Naive thymus-derived CD4-positive, alpha-beta T cell (primary cell): Measurements from ENCODE around the gene REM2. TPM values are rescaled to one million over a fixed set of nuclear protein-coding genes. Genes with fewer than 3 reads are reported as not detected.

Experiments
- ATAC-seq: fragments of 150-1000 bp; cut with Tn5 transposase; 2 replicates; pipeline ENCODE4 v1.10.0; 2021; ENCODE audit warnings: mild to moderate bottlenecking, moderate library complexity
- CTCF ChIA-PET: fragments of 350-600 bp; sonication (Branson Sonifier 250); formaldehyde crosslinking; loops from one replicate; lab custom pipeline; 2021; ENCODE audit warnings: antibody characterized with exemption; lab: Charles Lee
- POLR2A ChIA-PET: fragments of 350-600 bp; sonication (Branson Sonifier 250); formaldehyde crosslinking; loops from one replicate; lab custom pipeline; 2021; ENCODE audit warnings: antibody characterized with exemption, inconsistent platforms; lab: Charles Lee
- DNase-seq, 9 donors: peaks; one replicate each; pipeline versions ENCODE4 v3.0.0 to v3.0.0-alpha.2; 2020 to 2022; ENCODE audit warnings: mixed read lengths in 1 of 9
- H3K27ac ChIP-seq: one replicate; pipeline ENCODE4 v1.7.0; 2013; ENCODE audit warnings: mild to moderate bottlenecking, low read depth, low read length, moderate library complexity
- H3K27me3 ChIP-seq, 2 donors: one replicate each; pipeline ENCODE4 v1.7.0; 2013; ENCODE audit warnings: low read length in 2 of 2, mild to moderate bottlenecking in 2 of 2, moderate library complexity in 2 of 2; ENCODE audit not compliant: control insufficient read depth in 2 of 2, insufficient read depth in 2 of 2
- H3K36me3 ChIP-seq, 3 experiments: 1 replicate in 2 of 3; 2 replicates in 1 of 3; pipeline ENCODE4 v1.7.0; 2013; ENCODE audit warnings: low read length in 3 of 3, mild to moderate bottlenecking in 3 of 3, moderate library complexity in 1 of 3; ENCODE audit not compliant: insufficient read depth in 3 of 3, control insufficient read depth in 2 of 3
- H3K4me1 ChIP-seq, 2 donors: one replicate each; pipeline ENCODE4 v1.7.0; 2013; ENCODE audit warnings: low read length in 2 of 2, mild to moderate bottlenecking in 2 of 2, moderate library complexity in 1 of 2; ENCODE audit not compliant: control insufficient read depth in 2 of 2, insufficient read depth in 2 of 2
- H3K4me3 ChIP-seq: 2 replicates; pipeline ENCODE4 v1.7.0; 2013; ENCODE audit warnings: mild to moderate bottlenecking, low read length
- H3K9me3 ChIP-seq, 3 experiments: 1 replicate in 2 of 3; 2 replicates in 1 of 3; pipeline ENCODE4 v1.7.0; 2013; ENCODE audit warnings: low read length in 3 of 3; ENCODE audit not compliant: control insufficient read depth in 2 of 3
- H3K27ac Mint-ChIP-seq, 9 donors: one replicate each; pipeline ENCODE4 v1.8.0; 2020 to 2022; ENCODE audit warnings: mixed read lengths in 9 of 9, mild to moderate bottlenecking in 8 of 9, moderate library complexity in 5 of 9, inconsistent platforms in 2 of 9
- H3K27me3 Mint-ChIP-seq, 5 donors: one replicate each; pipeline ENCODE4 v1.8.0; 2021 to 2022; ENCODE audit warnings: mixed read lengths in 5 of 5, mild to moderate bottlenecking in 1 of 5
- H3K36me3 Mint-ChIP-seq, 5 donors: one replicate each; pipeline ENCODE4 v1.8.0; 2020 to 2022; ENCODE audit warnings: mixed read lengths in 5 of 5, mild to moderate bottlenecking in 3 of 5, inconsistent platforms in 1 of 5
- H3K4me1 Mint-ChIP-seq, 7 donors: one replicate each; pipeline ENCODE4 v1.8.0; 2020 to 2022; ENCODE audit warnings: mixed read lengths in 7 of 7, mild to moderate bottlenecking in 3 of 7, inconsistent platforms in 1 of 7
- H3K4me3 Mint-ChIP-seq, 10 donors: one replicate each; pipeline ENCODE4 v1.8.0; 2020 to 2022; ENCODE audit warnings: mild to moderate bottlenecking in 10 of 10, mixed read lengths in 10 of 10, moderate library complexity in 6 of 10, inconsistent platforms in 2 of 10
- H3K9me3 Mint-ChIP-seq, 11 donors: one replicate each; pipeline ENCODE4 v1.8.0; 2020 to 2022; ENCODE audit warnings: mixed read lengths in 11 of 11, mild to moderate bottlenecking in 4 of 11, inconsistent platforms in 1 of 11, moderate library complexity in 1 of 11
- intact Hi-C, 2 donors: fragments of 100-400 bp; cut with micrococcal nuclease; formaldehyde crosslinking; loops; one replicate each; pipeline ENCODE4 v1.15.1; 2023
- polyA plus RNA-seq, 2 donors: library from polyadenylated mRNA; unstranded; fragments of 300-500 nt; fragmentation: Illumina TruSeq; gene quantifications; one replicate each; pipeline ENCODE4 v1.2.3, GENCODE V29; 2021
- total RNA-seq, 6 experiments: library from RNA in 5 of 6; stranded (reverse) in 5 of 6; gene quantifications; 1 replicate in 5 of 6; 2 replicates in 1 of 6; pipeline ENCODE4 v1.2.3 and lab custom pipeline; 2021 to 2026

REM2 gene
- total and polyA plus RNA-seq, 7 experiments from 2014 or later: 0.58 to 8.6 (median 3.9) TPM

DNA sequence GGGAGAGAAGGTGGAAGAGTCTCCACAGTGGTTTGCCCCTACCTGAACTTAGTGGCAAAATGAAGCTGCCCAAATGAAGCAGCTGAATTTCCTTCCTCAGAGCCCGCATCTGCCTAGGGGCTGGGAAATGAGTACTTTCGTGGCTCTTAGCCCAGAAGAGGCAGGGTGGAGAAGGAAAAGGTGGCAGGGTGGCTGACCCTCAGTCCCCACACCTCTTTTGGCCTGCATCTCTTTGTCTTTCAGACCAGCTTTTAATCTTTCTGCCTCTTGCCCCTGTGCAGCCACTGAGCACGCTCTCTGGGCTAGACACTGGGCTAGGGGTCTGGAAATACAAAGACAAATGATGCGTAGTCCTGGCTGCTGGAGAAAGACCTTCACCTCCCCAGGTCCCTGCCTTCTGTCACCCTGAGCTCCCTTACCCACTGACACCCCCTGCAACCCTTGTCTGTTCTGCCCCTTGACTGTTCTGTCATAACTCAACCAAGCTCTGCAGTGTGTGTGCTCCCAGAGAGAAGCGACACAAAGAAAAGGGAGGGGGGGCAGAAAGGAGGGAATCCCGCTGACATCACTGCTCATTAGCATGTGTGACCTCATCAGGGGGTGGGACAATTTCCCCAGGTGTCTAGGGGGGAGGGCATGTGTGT lies 371 bp upstream of the REM2 start:
- H3K27me3 Mint-ChIP-seq: peaks cover 0 to 21% (median 0%) of the 10 kb centered on the region in 5 donors
- peak overlapping the region in 3 of 10 donors; percentile 18 to 44 (median 36) for H3K4me3 Mint-ChIP-seq
- Histone ChIP-seq H3K9me3 (no peaks in the 10 kb centered on the region), H3K4me3 (no peak overlapping the region), H3K27ac (peak overlapping the region; percentile 58), H3K27me3 (no peaks in the 10 kb centered on the region), H3K4me1 (peaks cover 12 to 29% of the 10 kb centered on the region in 2 donors), H3K36me3 (peaks cover 1 to 21% (median 4%) of the 10 kb centered on the region in 3 experiments)
- DNase-seq (peak in 5 of 9 donors; percentile 12 to 82 (median 37)), ATAC-seq (peak; percentile 32)
- intact Hi-C loops: no loop called here
- ChIA-PET CTCF (interaction anchor here (0.8 to 8.0 kb wide), 6 partner anchors 10 to 30 kb away, joined by 3 to 75 read pairs (median 3); partner anchors contain the start of gene LRP10), POLR2A (interaction anchor here (0.7 to 10.6 kb wide), 14 partner anchors 10 to 1618 kb away, joined by 3 to 145 read pairs (median 4); partner anchors contain the start of genes LRP10, PRMT5 and RBM23)
- H3K9me3 Mint-ChIP-seq: no peaks in the 10 kb centered on the region
- peaks cover 20 to 60% (median 53%) of the 10 kb centered on the region in 7 donors for H3K4me1 Mint-ChIP-seq
- peaks cover 5 to 16% (median 9%) of the 10 kb centered on the region in 5 donors for H3K36me3 Mint-ChIP-seq
- peak overlapping the region in 8 of 9 donors; percentile 53 to 87 (median 66) for H3K27ac Mint-ChIP-seq

DNA sequence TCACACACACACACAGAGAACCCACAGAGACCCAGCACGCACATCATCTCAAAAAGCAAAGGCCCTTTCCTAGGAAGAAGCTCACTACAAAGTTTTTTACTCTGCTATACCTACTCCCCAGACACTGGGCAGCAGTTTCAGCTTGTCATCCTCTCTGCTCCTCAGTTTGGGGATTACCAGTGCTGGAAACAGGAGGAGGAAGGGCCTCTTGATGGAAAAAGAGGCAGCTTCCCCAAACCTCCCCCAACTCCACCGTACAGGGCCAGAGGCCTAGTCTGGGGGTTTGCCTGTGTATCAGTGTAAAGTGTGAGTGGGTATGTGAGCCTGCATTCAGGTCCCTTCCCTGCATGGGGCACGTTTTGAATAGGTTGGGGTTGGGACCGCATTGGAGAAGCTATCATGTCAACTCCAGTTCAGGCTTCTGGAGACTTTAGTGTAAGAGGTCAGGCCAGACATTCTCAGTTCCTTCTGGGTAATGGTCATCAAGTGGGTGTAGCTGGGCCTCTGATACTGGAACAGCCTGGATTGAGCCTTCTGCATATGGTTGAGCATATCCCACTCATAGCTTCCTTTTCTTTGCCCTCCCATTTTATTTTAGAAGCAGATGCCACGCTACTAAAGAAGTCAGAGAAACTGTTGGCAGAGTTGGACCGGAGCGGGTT lies 1.2 kb downstream of the REM2 start:
- Histone ChIP-seq H3K27ac (no peak overlapping the region), H3K4me3 (no peak overlapping the region), H3K9me3 (no peaks in the 10 kb centered on the region), H3K36me3 (peaks cover 0 to 5% (median 0%) of the 10 kb centered on the region in 3 experiments), H3K27me3 (no peaks in the 10 kb centered on the region), H3K4me1 (peaks cover 19 to 42% of the 10 kb centered on the region in 2 donors)
- H3K27me3 Mint-ChIP-seq: peaks cover 0 to 21% (median 0%) of the 10 kb centered on the region in 5 donors
- ChIA-PET CTCF (interaction anchor here (1.2 to 8.0 kb wide), 4 partner anchors 11 to 31 kb away, joined by 3 to 75 read pairs (median 6); partner anchors contain the start of gene LRP10), POLR2A (interaction anchor here (1.0 to 10.6 kb wide), 6 partner anchors 11 to 72 kb away, joined by 3 to 145 read pairs (median 6); partner anchors contain the start of genes HAUS4, LRP10, PRMT5 and RBM23)
- no peaks in the 10 kb centered on the region for H3K9me3 Mint-ChIP-seq
- H3K27ac Mint-ChIP-seq: peak overlapping the region; percentile 47 to 96 (median 73)
- peaks cover 0 to 5% (median 4%) of the 10 kb centered on the region in 5 donors for H3K36me3 Mint-ChIP-seq
- DNase-seq: no peak
- H3K4me3 Mint-ChIP-seq: peak overlapping the region in 1 of 10 donors; percentile 9
- no peak for ATAC-seq
- H3K4me1 Mint-ChIP-seq: peaks cover 30 to 69% (median 65%) of the 10 kb centered on the region in 7 donors
- intact Hi-C loops: no loop called here

DNA sequence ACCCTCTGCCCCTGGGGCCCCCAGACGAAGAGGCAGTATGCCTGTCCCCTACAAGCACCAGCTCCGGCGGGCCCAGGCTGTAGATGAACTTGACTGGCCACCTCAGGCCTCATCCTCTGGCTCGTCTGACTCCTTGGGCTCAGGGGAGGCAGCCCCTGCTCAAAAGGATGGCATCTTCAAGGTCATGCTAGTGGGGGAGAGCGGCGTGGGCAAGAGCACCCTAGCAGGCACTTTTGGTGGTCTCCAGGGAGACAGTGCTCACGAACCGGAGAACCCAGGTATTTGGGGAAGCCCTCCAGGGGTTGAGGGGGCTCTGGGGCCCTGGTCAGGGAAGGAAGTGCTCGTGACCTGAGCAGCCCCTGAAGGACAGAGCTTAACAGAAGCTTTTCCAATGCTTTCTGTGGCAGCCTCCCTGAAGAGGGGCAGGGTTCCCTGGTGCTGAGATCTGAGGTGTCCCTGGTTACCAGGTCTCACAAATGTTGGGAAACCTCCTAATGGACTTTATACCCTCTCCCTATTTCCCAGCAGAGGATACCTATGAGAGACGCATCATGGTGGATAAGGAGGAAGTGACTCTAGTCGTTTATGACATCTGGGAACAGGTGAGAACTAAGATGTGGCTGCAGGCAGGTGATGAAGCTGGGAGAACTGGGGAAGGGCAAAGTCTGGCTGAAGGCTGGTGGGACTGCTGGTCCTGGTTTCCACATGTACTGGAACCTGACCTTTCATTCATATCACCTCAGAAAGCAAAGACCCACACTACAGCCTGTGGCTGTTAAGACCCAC lies 1.9 kb downstream of the REM2 start:
- no peaks in the 10 kb centered on the region for H3K9me3 ChIP-seq
- DNase-seq: no peak
- ChIA-PET CTCF (interaction anchor here (0.9 to 8.0 kb wide), 7 partner anchors 11 to 45 kb away, joined by 4 to 75 read pairs (median 8); partner anchors contain the start of gene LRP10), POLR2A (interaction anchor here (0.5 to 10.6 kb wide), 7 partner anchors 11 to 1026 kb away, joined by 3 to 145 read pairs (median 5); partner anchors contain the start of genes HAUS4, LRP10 and RBM23)
- peak overlapping the region in 9 of 10 donors; percentile 0 to 100 (median 38) for H3K4me3 Mint-ChIP-seq
- no peak overlapping the region for H3K4me3 ChIP-seq
- no peaks in the 10 kb centered on the region for H3K36me3 ChIP-seq
- peaks cover 34 to 75% (median 67%) of the 10 kb centered on the region in 7 donors for H3K4me1 Mint-ChIP-seq
- peaks cover 21 to 49% of the 10 kb centered on the region in 2 donors for H3K4me1 ChIP-seq
- no peak for ATAC-seq
- H3K27ac Mint-ChIP-seq: peak overlapping the region in 7 of 9 donors; percentile 36 to 96 (median 82)
- H3K27me3 ChIP-seq: no peaks in the 10 kb centered on the region
- no peak overlapping the region for H3K27ac ChIP-seq
- H3K27me3 Mint-ChIP-seq: peaks cover 0 to 21% (median 0%) of the 10 kb centered on the region in 5 donors
- H3K36me3 Mint-ChIP-seq: peaks cover 0 to 4% (median 2%) of the 10 kb centered on the region in 5 donors
- intact Hi-C loops: loop anchor here in 1 of 2 donors (5.0 kb wide), 1 partner anchor 58 kb away; the partner anchor contains the start of gene MRPL52
- no peaks in the 10 kb centered on the region for H3K9me3 Mint-ChIP-seq

DNA sequence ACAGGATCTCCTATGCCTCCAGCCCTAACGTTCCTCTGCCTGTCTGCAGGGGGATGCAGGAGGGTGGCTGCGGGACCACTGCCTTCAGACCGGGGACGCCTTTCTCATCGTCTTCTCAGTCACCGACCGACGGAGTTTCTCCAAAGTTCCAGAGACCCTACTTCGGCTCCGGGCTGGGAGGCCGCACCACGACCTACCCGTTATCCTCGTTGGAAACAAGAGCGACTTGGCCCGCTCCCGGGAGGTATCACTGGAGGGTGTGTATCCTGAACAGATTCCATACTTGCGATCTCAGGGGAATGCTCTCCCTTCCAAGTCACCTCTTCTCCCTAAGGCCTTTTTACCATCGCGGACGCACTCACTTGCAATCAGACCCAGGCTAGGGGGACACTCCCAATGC lies 3.0 kb downstream of the REM2 start:
- no peaks in the 10 kb centered on the region for H3K9me3 ChIP-seq
- Mint-ChIP-seq H3K4me1 (peaks cover 39 to 83% (median 74%) of the 10 kb centered on the region in 7 donors), H3K9me3 (no peaks in the 10 kb centered on the region), H3K27ac (peak overlapping the region; percentile 24 to 97 (median 85)), H3K4me3 (peak overlapping the region; percentile 59 to 100 (median 90)), H3K27me3 (peaks cover 0 to 21% (median 0%) of the 10 kb centered on the region in 5 donors), H3K36me3 (peaks cover 0 to 10% (median 5%) of the 10 kb centered on the region in 5 donors)
- H3K36me3 ChIP-seq: no peaks in the 10 kb centered on the region
- ChIA-PET POLR2A (interaction anchor here (0.6 to 10.6 kb wide), 8 partner anchors 8 to 416 kb away, joined by 3 to 145 read pairs (median 6); partner anchors contain the start of genes LRP10, OXA1L, PPP1R3E and PRMT5), CTCF (interaction anchor here (0.8 to 8.0 kb wide), 7 partner anchors 10 to 316 kb away, joined by 4 to 75 read pairs (median 8); partner anchors contain the start of gene LRP10)
- no peak for DNase-seq
- H3K27me3 ChIP-seq: no peaks in the 10 kb centered on the region
- intact Hi-C loops: loop anchor here (1.0 to 5.0 kb wide), 2 partner anchors 14 to 59 kb away; partner anchors contain the start of gene MRPL52 (in 1 of the 2)
- H3K27ac ChIP-seq: peak overlapping the region; percentile 75
- peak overlapping the region; percentile 77 for H3K4me3 ChIP-seq
- peaks cover 21 to 53% of the 10 kb centered on the region in 2 donors for H3K4me1 ChIP-seq
- no peak for ATAC-seq

DNA sequence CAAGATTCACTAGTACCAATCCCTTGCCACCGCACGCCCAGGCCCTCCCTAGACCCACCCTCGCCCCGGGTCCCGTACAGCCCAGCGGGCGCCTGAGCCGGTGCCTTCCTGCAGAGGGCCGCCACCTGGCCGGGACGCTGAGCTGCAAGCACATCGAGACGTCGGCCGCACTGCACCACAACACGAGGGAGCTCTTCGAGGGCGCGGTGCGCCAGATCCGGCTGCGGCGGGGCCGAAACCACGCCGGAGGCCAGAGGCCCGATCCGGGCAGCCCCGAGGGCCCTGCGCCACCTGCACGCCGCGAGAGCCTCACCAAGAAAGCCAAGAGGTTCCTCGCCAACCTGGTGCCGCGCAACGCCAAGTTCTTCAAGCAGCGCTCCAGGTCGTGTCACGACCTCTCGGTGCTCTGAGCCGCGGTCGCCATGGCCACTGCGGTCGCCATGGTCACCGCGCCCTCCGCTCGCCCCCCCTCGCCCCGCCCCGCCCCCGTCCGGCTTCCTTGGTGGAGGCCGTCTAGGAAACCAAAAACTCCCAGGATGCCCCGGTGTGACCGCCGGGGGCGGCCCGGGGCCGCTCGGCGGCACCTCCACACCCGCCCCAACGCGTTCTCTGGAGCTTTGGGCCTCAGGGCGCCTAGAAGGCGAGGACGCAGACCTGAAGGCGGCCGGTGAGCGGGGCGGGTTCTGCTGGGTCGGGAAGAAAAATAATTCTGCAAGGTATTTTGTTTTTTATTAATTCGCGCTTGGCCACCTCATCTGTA lies 3.7 kb downstream of the REM2 start:
- ATAC-seq: peak; percentile 80
- no peaks in the 10 kb centered on the region for H3K27me3 ChIP-seq
- H3K27me3 Mint-ChIP-seq: peaks cover 0 to 21% (median 0%) of the 10 kb centered on the region in 5 donors
- CTCF ChIA-PET: interaction anchor here (0.6 to 8.0 kb wide), 7 partner anchors 9 to 316 kb away, joined by 3 to 75 read pairs (median 8); partner anchors contain the start of gene LRP10
- no peaks in the 10 kb centered on the region for H3K36me3 ChIP-seq
- peak overlapping the region; percentile 85 to 98 (median 96) for H3K27ac Mint-ChIP-seq
- H3K4me3 ChIP-seq: peak overlapping the region; percentile 77
- H3K9me3 ChIP-seq: no peaks in the 10 kb centered on the region
- H3K4me1 Mint-ChIP-seq: peaks cover 39 to 80% (median 72%) of the 10 kb centered on the region in 7 donors
- H3K27ac ChIP-seq: peak overlapping the region; percentile 75
- intact Hi-C loops: loop anchor here (1.0 to 5.0 kb wide), 7 partner anchors 14 to 120 kb away; partner anchors contain the start of genes LRP10 (in 1 of the 2), MRPL52 (in 1 of the 2), OXA1L (in 1 of the 2) and PRMT5 (in 1 of the 2)
- peaks cover 21 to 53% of the 10 kb centered on the region in 2 donors for H3K4me1 ChIP-seq
- H3K9me3 Mint-ChIP-seq: no peaks in the 10 kb centered on the region
- H3K4me3 Mint-ChIP-seq: peak overlapping the region; percentile 88 to 100 (median 92)
- DNase-seq: peak; percentile 42 to 75 (median 69)
- H3K36me3 Mint-ChIP-seq: peaks cover 0 to 10% (median 5%) of the 10 kb centered on the region in 5 donors
- POLR2A ChIA-PET: interaction anchor here (0.6 to 10.6 kb wide), 10 partner anchors 9 to 416 kb away, joined by 3 to 145 read pairs (median 4); partner anchors contain the start of genes LRP10, OXA1L, PPP1R3E and PRMT5
